Small intestine (tissue), 16 donors: ENCODE data around the gene MYH16. TPM values are rescaled to one million over a fixed set of nuclear protein-coding genes. Genes with fewer than 3 reads are reported as not detected.
"Not testable (repeated sequence)": the region's sequence is repeated elsewhere in the genome, so short reads cannot be mapped to it uniquely, and the experiment has no call there.

Source experiments
- DNase-seq, 2 donors: peaks; one replicate each; pipeline versions ENCODE4 v3.0.0 to v3.0.0-alpha.2; 2013
- FAIRE-seq: peaks from 2 replicates; lab custom pipeline; 2012; peaks lifted over from hg19 to GRCh38; lab: Jason Lieb, UNC
- H3K27ac ChIP-seq, 3 donors: one replicate each; pipeline ENCODE4 v1.5.1; 2013; ENCODE audit warnings: low read length in 2 of 3, mild to moderate bottlenecking in 2 of 3, control low read depth in 1 of 3, inconsistent platforms in 1 of 3, low read depth in 1 of 3, moderate library complexity in 1 of 3
- H3K27me3 ChIP-seq, 3 donors: one replicate each; pipeline ENCODE4 v1.6.1; 2013; ENCODE audit warnings: low read length in 3 of 3, inconsistent platforms in 1 of 3; ENCODE audit not compliant: control insufficient read depth in 3 of 3, insufficient read depth in 3 of 3
- H3K36me3 ChIP-seq, 3 donors: one replicate each; pipeline ENCODE4 v1.6.1; 2013; ENCODE audit warnings: low read length in 3 of 3, inconsistent platforms in 1 of 3, low read depth in 1 of 3, mild to moderate bottlenecking in 1 of 3, moderate library complexity in 1 of 3; ENCODE audit not compliant: control insufficient read depth in 3 of 3, insufficient read depth in 2 of 3
- H3K4me1 ChIP-seq, 3 donors: one replicate each; pipeline ENCODE4 v1.6.1; 2013; ENCODE audit warnings: low read length in 2 of 3, inconsistent platforms in 1 of 3, low read depth in 1 of 3, mild to moderate bottlenecking in 1 of 3, moderate library complexity in 1 of 3; ENCODE audit not compliant: control insufficient read depth in 3 of 3, insufficient read depth in 2 of 3
- H3K4me3 ChIP-seq, 3 donors: one replicate each; pipeline ENCODE4 v1.5.1; 2013; ENCODE audit warnings: low read length in 3 of 3, control low read depth in 1 of 3, inconsistent platforms in 1 of 3, low read depth in 1 of 3, mild to moderate bottlenecking in 1 of 3, moderate library complexity in 1 of 3
- H3K9me3 ChIP-seq, 2 donors: one replicate each; pipeline ENCODE4 v1.6.1; 2013; ENCODE audit warnings: low read depth in 1 of 2, low read length in 1 of 2; ENCODE audit not compliant: control insufficient read depth in 2 of 2, insufficient read depth in 1 of 2
- WGBS, 3 donors: extraction: QIAGEN DNeasy Blood & Tissue Kit; methylation state at CpG; one replicate each; pipeline ENCODE4 v1.1.7; 2013; 5-methylcytosine and 5-hydroxymethylcytosine counted together
- long read RNA-seq, 10 donors: transcript quantifications; one replicate each; lab custom pipeline, GENCODE V29; 2026
- polyA plus RNA-seq, 4 donors: library from polyadenylated mRNA; stranded (reverse) in 3 of 4; unstranded in 1 of 4; fragments of 200-250 nt in 3 of 4; fragments of 120-200 nt in 1 of 4; gene quantifications; one replicate each; pipeline versions ENCODE4 v1.2.1 to v1.2.3, GENCODE V29; 2013
- donor health status: healthy with polysubstance abuse.
- donor health status: control.
- donor health status: control.
- donor health status: Bipolar disorder and iron deficiency.
- donor health status: healthy.

The MYH16 gene
- polyA plus RNA-seq: under 1 TPM in 2 of 4 donors, not detected in 2; 0.01 to 0.07 TPM
- long read RNA-seq, donor 1: 0 reads
- long read RNA-seq, donor 2: 0 reads
- long read RNA-seq, donor 3: 0 reads
- long read RNA-seq, donor 4: 0 reads
- long read RNA-seq, donor 5: 0 reads
- long read RNA-seq, donor 6: 0 reads
- long read RNA-seq, donor 7: 0 reads
- long read RNA-seq, donor 8: 0 reads
- long read RNA-seq, donor 9: 0 reads
- long read RNA-seq, donor 10: 0 reads

GRCh38 chr7:99272476-99273045, at the start of gene MYH16:
TSS of gene MYH16 (plus strand) at chr7:99272839.
- H3K9me3 ChIP-seq: no peaks in the 10 kb centered on the region
- DNase-seq (no peak), FAIRE-seq (no peak)
- H3K27me3 ChIP-seq: peaks cover 0 to 4% (median 0%) of the 10 kb centered on the region in 3 donors
- no peak within 1 kb of the TSS for H3K27ac ChIP-seq
- no peaks in the 10 kb centered on the region for H3K4me1 ChIP-seq
- H3K4me3 ChIP-seq: no peak within 1 kb of the TSS
- 85 to 89% (median 87%) methylated on average over 2 of the region's 2 CpGs for WGBS, 3 donors
- no peaks in the 10 kb centered on the region for H3K36me3 ChIP-seq

- not testable (repeated sequence) for H3K36me3 ChIP-seq, H3K9me3 ChIP-seq, H3K4me1 ChIP-seq, H3K4me3 ChIP-seq, FAIRE-seq, H3K27me3 ChIP-seq
- 24 to 54% (median 33%) methylated on average over 15 of the region's 15 CpGs for WGBS, 3 donors
- peak overlapping the region in 1 of 3 donors; percentile 22 for H3K27ac ChIP-seq
- DNase-seq: peak; percentile 71 to 90
These were observed 48.3 kb upstream of the MYH16 start for GRCh38 chr7:99224263-99224898.

- H3K27ac ChIP-seq: peak overlapping the region in 1 of 3 donors; percentile 22
- H3K4me1 ChIP-seq: peaks cover 0 to 4% (median 0%) of the 10 kb centered on the region in 3 donors
- DNase-seq (no peak), FAIRE-seq (no peak)
- WGBS, 3 donors: 65 to 81% (median 80%) methylated on average over 2 of the region's 2 CpGs
- H3K4me3 ChIP-seq: no peak overlapping the region
- H3K36me3 ChIP-seq: no peaks in the 10 kb centered on the region
- no peaks in the 10 kb centered on the region for H3K27me3 ChIP-seq
- H3K9me3 ChIP-seq: no peaks in the 10 kb centered on the region
These were observed 47.8 kb upstream of the MYH16 start for GRCh38 chr7:99224899-99225265.

- Histone ChIP-seq H3K27me3 (no peaks in the 10 kb centered on the region), H3K27ac (no peak overlapping the region), H3K36me3 (no peaks in the 10 kb centered on the region), H3K9me3 (no peaks in the 10 kb centered on the region), H3K4me1 (peaks cover 0 to 4% (median 0%) of the 10 kb centered on the region in 3 donors), H3K4me3 (no peak overlapping the region)
- no peak for DNase-seq
- no peak for FAIRE-seq
- WGBS, 3 donors: 85 to 90% (median 87%) methylated on average over 4 of the region's 4 CpGs
These were observed 43.4 kb upstream of the MYH16 start for GRCh38 chr7:99229234-99229633.

GRCh38 chr7:99232082-99232770, 40.4 kb upstream of the MYH16 start:
- Histone ChIP-seq H3K4me1 (no peaks in the 10 kb centered on the region), H3K9me3 (no peaks in the 10 kb centered on the region), H3K4me3 (no peak overlapping the region), H3K27me3 (no peaks in the 10 kb centered on the region), H3K27ac (no peak overlapping the region), H3K36me3 (no peaks in the 10 kb centered on the region)
- no peak for FAIRE-seq
- 81 to 93% (median 85%) methylated on average over 9 of the region's 9 CpGs for WGBS, 3 donors
- no peak for DNase-seq

- not testable (repeated sequence) for FAIRE-seq
- 85 to 87% (median 86%) methylated on average over 4 of the region's 4 CpGs for WGBS, 3 donors
These were observed 39.7 kb upstream of the MYH16 start for GRCh38 chr7:99232955-99233354.

GRCh38 chr7:99234185-99234584, 38.5 kb upstream of the MYH16 start:
- DNase-seq (no peak), FAIRE-seq (no peak)
- Histone ChIP-seq H3K9me3 (no peaks in the 10 kb centered on the region), H3K27ac (no peak overlapping the region), H3K36me3 (no peaks in the 10 kb centered on the region), H3K27me3 (no peaks in the 10 kb centered on the region), H3K4me3 (no peak overlapping the region), H3K4me1 (no peaks in the 10 kb centered on the region)
- 78 to 88% (median 80%) methylated on average over 9 of the region's 9 CpGs for WGBS, 3 donors

More at GRCh38 chr7:99232955-99233354, 39.7 kb upstream of the MYH16 start:
- H3K9me3 ChIP-seq, H3K36me3 ChIP-seq, H3K27me3 ChIP-seq, H3K27ac ChIP-seq, H3K4me3 ChIP-seq, DNase-seq, H3K4me1 ChIP-seq: not testable (repeated sequence)

GRCh38 chr7:99235925-99236324, 36.7 kb upstream of the MYH16 start:
- Histone ChIP-seq H3K36me3 (no peaks in the 10 kb centered on the region), H3K27me3 (no peaks in the 10 kb centered on the region), H3K4me1 (no peaks in the 10 kb centered on the region), H3K4me3 (no peak overlapping the region), H3K9me3 (no peaks in the 10 kb centered on the region), H3K27ac (no peak overlapping the region)
- 84 to 87% (median 86%) methylated on average over 12 of the region's 12 CpGs for WGBS, 3 donors
- DNase-seq: no peak
- FAIRE-seq: no peak
